Measurements from ENCODE around the gene IL1RAPL2. TPM values are rescaled to one million over a fixed set of nuclear protein-coding genes. Genes with fewer than 3 reads are reported as not detected.

IL1RAPL2 gene
- total and polyA plus RNA-seq, 2 of the 4 experiments (the other 2 are of a cell fraction), result 0.03 TPM; not detected in 1

- no peak for TF ChIP-seq CHD1 (IDR thresholded peaks at IDR 0.05; ENCODE audit: low read depth, low read length)
- TF ChIP-seq POLR2A (IDR thresholded peaks at IDR 0.05; ENCODE audit: low read depth, low read length), result no peak
- no peak for TF ChIP-seq RFX5 (IDR thresholded peaks at IDR 0.05; ENCODE audit: low read depth, low read length)
Observed at GRCh38 chrX:105697984-105698781, 1132.2 kb downstream of the IL1RAPL2 start.

More at GRCh38 chrX:105697984-105698781, 1132.2 kb downstream of the IL1RAPL2 start:
- no peak overlapping the region for H3K4me3 ChIP-seq (ENCODE audit: insufficient read depth, low read depth, low read length)
- H2BK20ac ChIP-seq (ENCODE audit: low read depth, low read length), result no peak overlapping the region
- H3K9me3 ChIP-seq (ENCODE audit: control insufficient read depth, insufficient read depth, low read length), result no peaks in the 10 kb centered on the region
- H3K79me1 ChIP-seq (ENCODE audit: low read depth in 1 of 2, low read length in 2 of 2), result no peaks in the 10 kb centered on the region
- POLR2A ChIA-PET (ENCODE audit: unreplicated experiment), result no interaction called here
- no peak overlapping the region for H2AK5ac ChIP-seq (ENCODE audit: low read depth, low read length)
- H3K4ac ChIP-seq (ENCODE audit: low read depth, low read length), result no peak overlapping the region
- H4K8ac ChIP-seq (ENCODE audit: low read depth in 2 of 2, low read length in 2 of 2), result no peak overlapping the region
- no peaks in the 10 kb centered on the region for H3K27me3 ChIP-seq (ENCODE audit: control insufficient read depth, insufficient read depth, low read length)
- H2BK120ac ChIP-seq (ENCODE audit: low read depth, low read length), result no peak overlapping the region
- no peak overlapping the region for H2AK9ac ChIP-seq (replicated peaks; ENCODE audit: low read depth, low read length, poor library complexity)
- no peak overlapping the region for H2BK5ac ChIP-seq (ENCODE audit: low read depth, low read length, poor library complexity, severe bottlenecking)
- no peak overlapping the region for H3K9ac ChIP-seq (ENCODE audit: low read depth, low read length)
- H4K20me1 ChIP-seq (ENCODE audit: insufficient read depth, low read length), result no peaks in the 10 kb centered on the region
- ATAC-seq (ENCODE audit: low read depth) (no peak), DNase-seq (no peak)
- H3K56ac ChIP-seq (ENCODE audit: extremely low read depth, insufficient read depth, low read length), result no peak overlapping the region
- H3K9me1 ChIP-seq (ENCODE audit: insufficient read depth, low read length), result no peaks in the 10 kb centered on the region
- no peak overlapping the region for H3K23ac ChIP-seq (ENCODE audit: low read depth, low read length)
- H2AFZ ChIP-seq (replicated peaks; ENCODE audit: low read length, poor library complexity), result no peak overlapping the region
- no peak overlapping the region for H4K91ac ChIP-seq (ENCODE audit: insufficient read depth, low read depth, low read length)
- H3K4me1 ChIP-seq (ENCODE audit: control insufficient read depth, insufficient read depth, low read length), result no peaks in the 10 kb centered on the region
- WGBS, 2 experiments (ENCODE audit: extremely low coverage in 2 of 2, insufficient read length in 1 of 2), result no CpG with 5 or more reads among the region's 2 CpGs
- dilution Hi-C loops (cut with HindIII; ENCODE audit: low sequenced_read_pairs, unreplicated experiment) (no loop called here), in situ Hi-C loops (cut with MboI; ENCODE audit: low sequenced_read_pairs) (no loop called here), intact Hi-C loops (cut with micrococcal nuclease) (no loop called here)
- no peak overlapping the region for H3K27ac ChIP-seq (ENCODE audit: insufficient read depth, low read length)
- BruUV-seq (replicated peaks), result no TSS peak
- H3K18ac ChIP-seq (ENCODE audit: low read depth, low read length), result no peak overlapping the region
- H3K14ac ChIP-seq (replicated peaks; ENCODE audit: low read depth, low read length), result no peak overlapping the region
- CTCF ChIA-PET, result no interaction called here
- H2BK15ac ChIP-seq (ENCODE audit: low read depth, low read length), result no peak overlapping the region
- H4K5ac ChIP-seq (ENCODE audit: low read depth, low read length), result no peak overlapping the region
- no peak overlapping the region for H3K4me2 ChIP-seq (ENCODE audit: low read depth, low read length)
- H3K36me3 ChIP-seq (ENCODE audit: control insufficient read depth, insufficient read depth, low read length), result no peaks in the 10 kb centered on the region
